ENCODE measurements around the gene NRP2.

Gene NRP2

GRCh38 chr2:205759732-205760131, 77.4 kb downstream of the NRP2 start:
- no peak for DNase-seq (ENCODE audit: low read depth, low spot score)
- ChIA-PET CTCF (interaction anchor here (0.9 to 1.5 kb wide), 6 partner anchors 8 to 125 kb away, joined by 3 to 10 read pairs (median 4); no protein-coding TSS in a partner anchor), POLR2A (no interaction called here)
- H3K4me3 ChIP-seq (ENCODE audit: low read depth, low read length): no peak overlapping the region
- no peak for TF ChIP-seq CTCF (IDR thresholded peaks at IDR 0.05; ENCODE audit: insufficient read depth, low read length, missing control alignments)

GRCh38 chr2:205760157-205760556, 77.9 kb downstream of the NRP2 start:
- ChIA-PET POLR2A (no interaction called here), CTCF (interaction anchor here (0.9 to 1.5 kb wide), 6 partner anchors 8 to 125 kb away, joined by 3 to 10 read pairs (median 4); no protein-coding TSS in a partner anchor)
- no peak overlapping the region for H3K4me3 ChIP-seq (ENCODE audit: low read depth, low read length)
- no peak for DNase-seq (ENCODE audit: low read depth, low spot score)
- no peak for TF ChIP-seq CTCF (IDR thresholded peaks at IDR 0.05; ENCODE audit: insufficient read depth, low read length, missing control alignments)

GRCh38 chr2:205761421-205761820, 79.1 kb downstream of the NRP2 start:
- no peak for TF ChIP-seq CTCF (IDR thresholded peaks at IDR 0.05; ENCODE audit: insufficient read depth, low read length, missing control alignments)
- POLR2A ChIA-PET: no interaction called here
- no peak for DNase-seq (ENCODE audit: low read depth, low spot score)
- CTCF ChIA-PET: interaction anchor here (0.8 to 2.5 kb wide), 9 partner anchors 8 to 164 kb away, joined by 3 to 13 read pairs (median 4); no protein-coding TSS in a partner anchor
- no peak overlapping the region for H3K4me3 ChIP-seq (ENCODE audit: low read depth, low read length)

- DNase-seq (ENCODE audit: low read depth, low spot score): no peak
- no peak overlapping the region for H3K4me3 ChIP-seq (ENCODE audit: low read depth, low read length)
- CTCF ChIA-PET: interaction anchor here (1.0 to 2.5 kb wide), 5 partner anchors 10 to 162 kb away, joined by 3 to 13 read pairs (median 5); no protein-coding TSS in a partner anchor
- POLR2A ChIA-PET: no interaction called here
- no peak for TF ChIP-seq CTCF (IDR thresholded peaks at IDR 0.05; ENCODE audit: insufficient read depth, low read length, missing control alignments)
Measured at GRCh38 chr2:205762881-205763280, 80.6 kb downstream of the NRP2 start.

GRCh38 chr2:205763708-205764211, 81.5 kb downstream of the NRP2 start:
- no peak overlapping the region for H3K4me3 ChIP-seq (ENCODE audit: low read depth, low read length)
- peak; percentile 65 for DNase-seq (ENCODE audit: low read depth, low spot score)

More at GRCh38 chr2:205763708-205764211, 81.5 kb downstream of the NRP2 start:
- ChIA-PET CTCF (interaction anchor here (1.4 to 2.7 kb wide), 2 partner anchors 11 to 122 kb away, joined by 5 to 14 read pairs; no protein-coding TSS in a partner anchor), POLR2A (no interaction called here)
- TF ChIP-seq CTCF (IDR thresholded peaks at IDR 0.05; ENCODE audit: insufficient read depth, low read length, missing control alignments): peak; percentile 70
